GM10266 (cell line): ENCODE data around the gene DSG4.

ENCODE experiments used
- DNase-seq: peaks from one replicate; pipeline ENCODE4 v3.0.0; 2012; ENCODE audit errors: extremely low spot score
- CTCF ChIP-seq: IDR thresholded peaks from 2 replicates; pipeline ENCODE4 v1.5.1; 2012; ENCODE audit warnings: mild to moderate bottlenecking, low read depth; ENCODE audit not compliant: control insufficient read depth, insufficient read depth; ENCODE audit errors: missing control alignments

Gene DSG4

GRCh38 chr18:31410716-31411483 lies 34.3 kb downstream of the DSG4 start:
- DNase-seq = no peak
- TF ChIP-seq CTCF = no peak

DNA sequence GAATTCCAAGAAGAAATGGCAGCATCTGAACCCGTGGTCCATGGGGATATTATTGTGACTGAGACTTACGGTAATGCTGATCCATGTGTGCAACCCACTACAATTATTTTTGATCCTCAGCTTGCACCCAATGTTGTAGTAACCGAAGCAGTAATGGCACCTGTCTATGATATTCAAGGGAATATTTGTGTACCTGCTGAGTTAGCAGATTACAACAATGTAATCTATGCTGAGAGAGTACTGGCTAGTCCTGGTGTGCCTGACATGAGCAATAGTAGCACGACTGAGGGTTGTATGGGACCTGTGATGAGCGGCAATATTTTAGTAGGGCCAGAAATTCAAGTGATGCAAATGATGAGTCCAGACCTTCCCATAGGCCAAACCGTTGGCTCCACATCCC lies 36.6 kb downstream of the DSG4 start:
- DNase-seq = no peak
- TF ChIP-seq CTCF = no peak

GRCh38 chr18:31417850-31418249 lies 41.3 kb downstream of the DSG4 start:
- no peak for TF ChIP-seq CTCF
- DNase-seq = no peak

GRCh38 chr18:31419457-31419932 lies 42.9 kb downstream of the DSG4 start:
- DNase-seq = no peak
- no peak for TF ChIP-seq CTCF

GRCh38 chr18:31420032-31420431 lies 43.5 kb downstream of the DSG4 start:
- TF ChIP-seq CTCF = no peak
- no peak for DNase-seq

DNA sequence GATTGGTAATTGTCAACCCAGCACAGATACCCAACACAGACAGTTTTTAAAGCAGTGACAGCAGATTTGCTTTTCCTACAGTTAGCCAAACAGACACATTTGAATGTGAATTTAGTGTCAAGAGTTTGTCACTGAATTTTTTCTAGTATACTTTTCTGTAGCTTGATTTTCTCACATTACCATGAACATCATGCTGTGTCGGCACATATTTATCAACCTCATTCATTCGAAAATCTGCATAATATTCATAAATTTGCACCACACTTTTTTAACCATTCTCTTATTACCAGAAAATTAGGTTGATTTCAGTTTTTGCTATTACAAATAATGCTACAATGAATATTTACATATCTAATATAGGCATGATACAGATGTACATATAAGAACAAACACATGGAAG lies 43.9 kb downstream of the DSG4 start:
- DNase-seq = no peak
- no peak for TF ChIP-seq CTCF

- DNase-seq = peak; percentile 42
- peak; percentile 76 for TF ChIP-seq CTCF
These were observed 47.9 kb downstream of the DSG4 start for GRCh38 chr18:31424383-31424988.
